CD4-positive, alpha-beta T cell treated with Interferon gamma for 1 hour (primary cell): ENCODE data around the gene NFATC2.

Source experiments
- DNase-seq: peaks from one replicate; pipeline ENCODE4 v3.0.0-alpha.2; 2020

The NFATC2 gene

GRCh38 chr20:51372176-51372803 is 170.2 kb downstream of the NFATC2 start:
- DNase-seq, result peak; percentile 47

- DNase-seq, result no peak
These were observed 170.8 kb downstream of the NFATC2 start for GRCh38 chr20:51371720-51372119.

- no peak for DNase-seq
These were observed 173.0 kb downstream of the NFATC2 start for GRCh38 chr20:51369503-51369902.

- DNase-seq, result no peak
These were observed 173.9 kb downstream of the NFATC2 start for GRCh38 chr20:51368461-51369211.

- no peak for DNase-seq
These were observed 176.2 kb downstream of the NFATC2 start for GRCh38 chr20:51366155-51366886.

- no peak for DNase-seq
These were observed 176.8 kb downstream of the NFATC2 start for GRCh38 chr20:51365670-51366069.

GRCh38 chr20:51363813-51364212 is 178.7 kb downstream of the NFATC2 start:
- DNase-seq, result no peak

GRCh38 chr20:51363378-51363777 is 179.1 kb downstream of the NFATC2 start:
- no peak for DNase-seq

GRCh38 chr20:51362254-51362653 is 180.3 kb downstream of the NFATC2 start:
- DNase-seq, result no peak

- no peak for DNase-seq
These were observed 181.3 kb downstream of the NFATC2 start for GRCh38 chr20:51361258-51361657.

- DNase-seq, result no peak
These were observed 181.9 kb downstream of the NFATC2 start for GRCh38 chr20:51360451-51361201.

GRCh38 chr20:51359947-51360346 is 182.6 kb downstream of the NFATC2 start:
- DNase-seq, result no peak

- DNase-seq, result no peak
These were observed 183.1 kb downstream of the NFATC2 start for GRCh38 chr20:51359401-51359800.

GRCh38 chr20:51358032-51358724 is 184.3 kb downstream of the NFATC2 start:
- DNase-seq, result no peak

- no peak for DNase-seq
These were observed 185.0 kb downstream of the NFATC2 start for GRCh38 chr20:51357543-51357942.

- no peak for DNase-seq
These were observed 185.6 kb downstream of the NFATC2 start for GRCh38 chr20:51356871-51357270.

GRCh38 chr20:51354769-51355319 is 187.7 kb downstream of the NFATC2 start:
- no peak for DNase-seq

GRCh38 chr20:51354191-51354768 is 188.2 kb downstream of the NFATC2 start:
- no peak for DNase-seq

GRCh38 chr20:51353491-51353890 is 189.0 kb downstream of the NFATC2 start:
- DNase-seq, result no peak

GRCh38 chr20:51352791-51353190 is 189.7 kb downstream of the NFATC2 start:
- no peak for DNase-seq

GRCh38 chr20:51350941-51351631 is 191.4 kb downstream of the NFATC2 start:
- no peak for DNase-seq
